Effector memory CD4-positive, alpha-beta T cell (primary cell): ENCODE data around the gene MRPL36.

Experiments used
- DNase-seq, 3 donors: peaks; one replicate each; pipeline ENCODE4 v3.0.0-alpha.2; 2020
- H3K27ac ChIP-seq: 2 replicates; pipeline ENCODE4 v1.7.0; 2013; ENCODE audit warnings: mild to moderate bottlenecking, low read length, moderate library complexity; ENCODE audit not compliant: insufficient read depth, poor library complexity, severe bottlenecking
- H3K27me3 ChIP-seq: replicated peaks from 2 replicates; pipeline ENCODE4 v1.7.0; 2013; ENCODE audit warnings: mild to moderate bottlenecking, low read length; ENCODE audit not compliant: insufficient read depth, control insufficient read depth, poor library complexity, severe bottlenecking
- H3K36me3 ChIP-seq: 2 replicates; pipeline ENCODE4 v1.7.0; 2013; ENCODE audit warnings: mild to moderate bottlenecking, low read length, moderate library complexity; ENCODE audit not compliant: control insufficient read depth, insufficient read depth
- H3K4me1 ChIP-seq: 2 replicates; pipeline ENCODE4 v1.7.0; 2013; ENCODE audit warnings: low read length, mild to moderate bottlenecking; ENCODE audit not compliant: control insufficient read depth, insufficient read depth, poor library complexity, severe bottlenecking
- H3K4me3 ChIP-seq: 2 replicates; pipeline ENCODE4 v1.7.0; 2013; ENCODE audit warnings: low read length, low read depth, mild to moderate bottlenecking; ENCODE audit not compliant: insufficient read depth, poor library complexity, severe bottlenecking
- H3K9me3 ChIP-seq: 2 replicates; pipeline ENCODE4 v1.7.0; 2013; ENCODE audit warnings: mild to moderate bottlenecking, low read length, moderate library complexity; ENCODE audit not compliant: control insufficient read depth

MRPL36 gene

GRCh38 chr5:1777281-1778137, 22.1 kb downstream of the MRPL36 start:
- no peaks in the 10 kb centered on the region for H3K36me3 ChIP-seq
- no peak overlapping the region for H3K27ac ChIP-seq
- H3K4me3 ChIP-seq = no peak overlapping the region
- DNase-seq = no peak
- H3K27me3 ChIP-seq = no peaks in the 10 kb centered on the region
- H3K4me1 ChIP-seq = no peaks in the 10 kb centered on the region
- H3K9me3 ChIP-seq = no peaks in the 10 kb centered on the region

- H3K36me3 ChIP-seq = no peaks in the 10 kb centered on the region
- H3K27me3 ChIP-seq = no peaks in the 10 kb centered on the region
- no peak for DNase-seq
- no peaks in the 10 kb centered on the region for H3K4me1 ChIP-seq
- no peak overlapping the region for H3K4me3 ChIP-seq
- H3K27ac ChIP-seq = no peak overlapping the region
- H3K9me3 ChIP-seq = no peaks in the 10 kb centered on the region
Observed at GRCh38 chr5:1776831-1777230, 22.8 kb downstream of the MRPL36 start.

DNA sequence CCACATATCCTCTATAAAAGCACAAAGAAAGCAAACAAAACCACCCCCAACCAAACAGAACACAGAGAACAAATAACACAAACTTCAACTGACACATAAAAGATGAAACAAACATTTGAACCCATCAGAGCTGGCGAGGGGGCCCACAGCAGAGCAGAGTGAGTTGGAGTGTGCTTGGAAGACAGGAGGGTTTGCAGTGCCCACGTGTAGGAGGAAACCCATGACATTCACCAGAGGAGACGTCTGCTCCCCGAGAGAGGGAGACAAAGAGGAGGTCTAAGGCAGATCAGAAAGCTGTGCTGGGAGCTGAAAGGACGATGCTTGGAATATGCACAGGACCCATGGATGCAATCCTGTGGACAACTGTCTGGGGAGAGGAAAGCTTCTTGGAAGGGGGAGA, 27.0 kb downstream of the MRPL36 start:
- Histone ChIP-seq H3K36me3 (no peaks in the 10 kb centered on the region), H3K27ac (no peak overlapping the region), H3K27me3 (no peaks in the 10 kb centered on the region), H3K9me3 (no peaks in the 10 kb centered on the region), H3K4me3 (no peak overlapping the region), H3K4me1 (no peaks in the 10 kb centered on the region)
- DNase-seq = no peak

- Histone ChIP-seq H3K4me1 (no peaks in the 10 kb centered on the region), H3K9me3 (no peaks in the 10 kb centered on the region), H3K27ac (no peak overlapping the region), H3K27me3 (no peaks in the 10 kb centered on the region), H3K36me3 (no peaks in the 10 kb centered on the region), H3K4me3 (no peak overlapping the region)
- no peak for DNase-seq
Observed at GRCh38 chr5:1771149-1772065, 28.2 kb downstream of the MRPL36 start.

- Histone ChIP-seq H3K27me3 (no peaks in the 10 kb centered on the region), H3K36me3 (no peaks in the 10 kb centered on the region)
- no peak for DNase-seq
Observed at GRCh38 chr5:1770443-1770802, 29.2 kb downstream of the MRPL36 start.

DNA sequence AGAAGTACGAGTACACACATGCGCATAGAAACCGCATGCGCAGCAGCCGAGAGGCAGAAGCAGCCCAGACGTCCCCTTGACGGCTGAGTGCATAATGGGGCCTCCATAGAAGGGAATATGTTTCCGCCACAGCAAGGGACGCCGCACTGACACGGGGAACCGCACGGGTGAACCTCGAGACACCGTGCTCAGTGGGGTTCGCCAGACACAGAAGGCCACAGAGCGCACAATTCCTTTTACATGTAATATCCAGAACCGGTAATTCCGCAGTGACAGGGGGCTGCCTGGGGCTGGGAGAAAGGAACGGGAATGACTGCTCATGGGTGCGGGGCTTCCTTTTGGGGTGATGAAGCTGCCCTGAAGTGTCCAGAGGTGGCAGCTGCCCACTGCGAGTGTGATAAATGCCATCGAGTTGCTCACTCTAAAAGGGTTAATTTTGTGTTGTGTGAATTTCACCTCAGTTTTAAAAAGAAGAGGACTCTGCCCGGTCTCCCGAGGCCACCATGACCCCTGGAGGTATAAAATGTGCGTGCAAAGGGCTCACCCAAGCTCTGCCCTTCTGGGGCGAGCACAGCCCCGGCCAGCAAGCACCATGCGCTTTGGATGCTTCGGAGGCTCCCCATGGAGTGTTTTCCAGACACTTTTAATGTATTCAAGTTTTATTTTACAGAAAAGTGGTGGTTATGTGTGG, 29.7 kb downstream of the MRPL36 start:
- Histone ChIP-seq H3K9me3 (no peaks in the 10 kb centered on the region), H3K27ac (no peak overlapping the region), H3K36me3 (no peaks in the 10 kb centered on the region), H3K4me3 (no peak overlapping the region), H3K4me1 (no peaks in the 10 kb centered on the region), H3K27me3 (no peaks in the 10 kb centered on the region)
- DNase-seq = no peak

More at GRCh38 chr5:1770443-1770802, 29.2 kb downstream of the MRPL36 start:
- no peaks in the 10 kb centered on the region for H3K9me3 ChIP-seq
- H3K4me1 ChIP-seq = no peaks in the 10 kb centered on the region
- H3K4me3 ChIP-seq = no peak overlapping the region
- H3K27ac ChIP-seq = no peak overlapping the region

GRCh38 chr5:1769017-1769640, 30.5 kb downstream of the MRPL36 start:
- Histone ChIP-seq H3K27me3 (no peaks in the 10 kb centered on the region), H3K4me3 (no peak overlapping the region), H3K9me3 (no peaks in the 10 kb centered on the region), H3K4me1 (no peaks in the 10 kb centered on the region), H3K36me3 (no peaks in the 10 kb centered on the region), H3K27ac (no peak overlapping the region)
- DNase-seq = no peak

DNA sequence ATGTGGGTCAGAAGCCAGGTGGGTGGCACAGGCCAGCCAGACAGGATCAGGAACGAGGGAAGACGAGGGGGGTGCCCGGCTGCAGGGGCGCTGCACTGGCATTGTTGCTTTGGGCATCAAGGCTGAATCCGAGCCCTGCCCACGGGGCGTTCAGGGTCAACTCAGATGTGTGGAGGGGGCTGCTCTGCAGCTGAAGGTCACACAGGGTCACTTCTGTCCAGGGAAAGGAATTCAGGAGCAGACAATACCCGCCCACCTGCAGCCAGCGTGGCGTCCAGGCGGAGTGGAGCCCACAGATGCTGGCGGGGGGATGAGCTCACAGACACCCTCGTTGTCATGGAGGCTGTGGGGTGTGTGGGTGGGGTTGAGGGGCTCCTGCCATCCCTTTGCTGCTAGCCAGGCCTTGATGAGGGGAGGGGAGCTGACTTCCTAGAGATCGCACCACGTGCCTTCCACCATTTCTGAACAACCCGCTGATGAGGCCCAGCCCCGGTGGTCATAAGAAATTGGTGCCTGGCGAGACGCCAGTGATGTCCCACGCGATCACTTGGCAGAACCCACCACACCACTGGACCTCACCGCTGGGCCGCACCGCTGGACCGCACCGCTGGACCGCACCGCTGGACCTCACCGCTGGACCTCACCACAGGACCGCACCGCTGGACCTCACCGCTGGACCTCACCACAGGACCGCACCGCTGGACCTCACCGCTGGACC, 31.2 kb downstream of the MRPL36 start:
- Histone ChIP-seq H3K4me3 (no peak overlapping the region), H3K27me3 (no peaks in the 10 kb centered on the region), H3K27ac (no peak overlapping the region), H3K4me1 (no peaks in the 10 kb centered on the region), H3K36me3 (no peaks in the 10 kb centered on the region), H3K9me3 (no peaks in the 10 kb centered on the region)
- no peak for DNase-seq
